ENCODE results near the gene COPG2. TPM values are rescaled to one million over a fixed set of nuclear protein-coding genes. Genes with fewer than 3 reads are reported as not detected.

The COPG2 gene
- total RNA-seq, 4 donors from 2014 or later = 9.5 to 47.5 (median 20.2) TPM

MicroRNAs encoded within 50 kb of the gene (microRNA counts, 767-probe panel; counts per million panel counts)
- 4,356 to 5,568 counts per million in 2 donors for microRNA hsa-miR-335-5p

Small RNAs within 50 kb of the gene (microRNA-seq; reads per million reads assigned to microRNA genes)
- gene MIR335 (ENCODE audit: borderline microRNAs expressed, borderline replicate concordance) = 6,083 reads per million, percentile 89 among the genes with 10 or more reads in this experiment

Small RNAs within 50 kb of the gene (small RNA-seq; reads per million reads assigned to genes)
- not detected for gene MIR335
- gene RF02148 = not detected
- gene RF02149 = not detected
- not detected for gene RF02150
- gene RNA5SP246 = 2.8 reads per million, percentile 80 among the genes with 10 or more reads in this experiment

Other genes with a start within 250 kb of the COPG2 start
- gene CEP41, start 227.7 kb downstream of the COPG2 start, total RNA-seq = 10 to 100 TPM in 2 of 4 donors, 1 to 10 TPM in 2; 1.5 to 22.3 (median 8.3) TPM
- gene MEST, start 176.7 kb downstream of the COPG2 start, total RNA-seq = 100 to 1,000 TPM in 1 of 4 donors, 10 to 100 TPM in 2, 1 to 10 TPM in 1; 7.7 to 462 (median 23.7) TPM
- 1 to 10 TPM in 1 of 4 donors, not detected in 3; 1.1 TPM for gene TSGA13, start 17.8 kb upstream of the COPG2 start, total RNA-seq
- gene KLF14, start 65.5 kb upstream of the COPG2 start, total RNA-seq = under 1 TPM in 2 of 4 donors, not detected in 2; 0.27 to 0.83 TPM